MCF 10A (cell line): ENCODE data around the gene PXYLP1. TPM values are rescaled to one million over a fixed set of nuclear protein-coding genes. Genes with fewer than 3 reads are reported as not detected.

Experiments used
- Bru-seq: library from RNA; stranded (reverse); fragments of 400-500 nt; gene quantifications from one replicate; lab custom pipeline; 2021; lab: Mats Ljungman, UMichigan
- BruChase-seq, 2 experiments: library from RNA; stranded (reverse); fragments of 400-500 nt; gene quantifications; one replicate each; lab custom pipeline; 2021; lab: Mats Ljungman, UMichigan
- BruUV-seq: library from RNA; stranded (reverse); fragments of 400-500 nt; replicated peaks from 2 replicates; lab custom pipeline; 2021; lab: Mats Ljungman, UMichigan
- CTCF ChIA-PET: fragments of 300-600 bp; sonication (Branson Sonifier 250); formaldehyde crosslinking; extraction: SDS; loops from one replicate; lab custom pipeline; 2021; ENCODE audit warnings: antibody characterized with exemption, inconsistent platforms; lab: Yijun Ruan, JAX
- POLR2A ChIA-PET: fragments of 300-600, 350-650 bp; sonication (Branson Sonifier 250); formaldehyde crosslinking; extraction: SDS; loops from one replicate; lab custom pipeline; 2020; ENCODE audit warnings: antibody characterized with exemption, inconsistent platforms; lab: Yijun Ruan, JAX
- DNase-seq: peaks from one replicate; pipeline ENCODE4 v3.0.0-alpha.2; 2018; ENCODE audit not compliant: unreplicated experiment
- H3K27ac Mint-ChIP-seq: one replicate; pipeline ENCODE4 v1.8.0; 2022; ENCODE audit warnings: mild to moderate bottlenecking, low read depth, mixed read lengths; ENCODE audit not compliant: unreplicated experiment
- H3K27me3 Mint-ChIP-seq: one replicate; pipeline ENCODE4 v1.8.0; 2022; ENCODE audit warnings: mixed read lengths; ENCODE audit not compliant: insufficient read depth, unreplicated experiment
- H3K36me3 Mint-ChIP-seq: one replicate; pipeline ENCODE4 v1.8.0; 2022; ENCODE audit warnings: mild to moderate bottlenecking, moderate library complexity, mixed read lengths; ENCODE audit not compliant: insufficient read depth, unreplicated experiment
- H3K4me1 Mint-ChIP-seq: one replicate; pipeline ENCODE4 v1.8.0; 2022; ENCODE audit warnings: mixed read lengths; ENCODE audit not compliant: insufficient read depth, unreplicated experiment
- H3K4me3 Mint-ChIP-seq: one replicate; pipeline ENCODE4 v1.8.0; 2022; ENCODE audit warnings: mild to moderate bottlenecking, moderate library complexity, mixed read lengths; ENCODE audit not compliant: unreplicated experiment
- H3K9me3 Mint-ChIP-seq: one replicate; pipeline ENCODE4 v1.8.0; 2022; ENCODE audit warnings: mixed read lengths; ENCODE audit not compliant: unreplicated experiment
- CTCF ChIP-seq: fragments of 200-600 bp; IDR thresholded peaks from one replicate; pipeline ENCODE4 v1.8.0; 2022; ENCODE audit warnings: antibody characterized with exemption, mild to moderate bottlenecking; ENCODE audit not compliant: unreplicated experiment
- intact Hi-C: fragments of 100-400 bp; cut with micrococcal nuclease; formaldehyde crosslinking; loops from 2 replicates; pipeline ENCODE4 v1.14.1; 2022
- long read RNA-seq: library from polyadenylated mRNA; stranded (forward); transcript quantifications from one replicate; pipeline ENCODE4 v2.0.0, GENCODE V29; 2022
- total RNA-seq: library from RNA; stranded (reverse); gene quantifications from 2 replicates; pipeline ENCODE4 v1.2.3, GENCODE V29; 2022

Gene PXYLP1, protein sequence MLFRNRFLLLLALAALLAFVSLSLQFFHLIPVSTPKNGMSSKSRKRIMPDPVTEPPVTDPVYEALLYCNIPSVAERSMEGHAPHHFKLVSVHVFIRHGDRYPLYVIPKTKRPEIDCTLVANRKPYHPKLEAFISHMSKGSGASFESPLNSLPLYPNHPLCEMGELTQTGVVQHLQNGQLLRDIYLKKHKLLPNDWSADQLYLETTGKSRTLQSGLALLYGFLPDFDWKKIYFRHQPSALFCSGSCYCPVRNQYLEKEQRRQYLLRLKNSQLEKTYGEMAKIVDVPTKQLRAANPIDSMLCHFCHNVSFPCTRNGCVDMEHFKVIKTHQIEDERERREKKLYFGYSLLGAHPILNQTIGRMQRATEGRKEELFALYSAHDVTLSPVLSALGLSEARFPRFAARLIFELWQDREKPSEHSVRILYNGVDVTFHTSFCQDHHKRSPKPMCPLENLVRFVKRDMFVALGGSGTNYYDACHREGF
- total RNA-seq (2.1 and 5.4 TPM in 2 replicates), Bru-seq, nascent RNA (percentile 44 among the genes with signal in this experiment), BruChase-seq, experiment 1, labeled RNA remaining after a 6-hour chase (percentile 38 among the genes with signal in this experiment), BruChase-seq, experiment 2, labeled RNA remaining after a 2-hour chase (percentile 45 among the genes with signal in this experiment)
- long read RNA-seq, partial matches to known transcripts = 0 of 3 reads
- long read RNA-seq, other reads (novel, unspliced or antisense) = 3 of 3 reads

DNA sequence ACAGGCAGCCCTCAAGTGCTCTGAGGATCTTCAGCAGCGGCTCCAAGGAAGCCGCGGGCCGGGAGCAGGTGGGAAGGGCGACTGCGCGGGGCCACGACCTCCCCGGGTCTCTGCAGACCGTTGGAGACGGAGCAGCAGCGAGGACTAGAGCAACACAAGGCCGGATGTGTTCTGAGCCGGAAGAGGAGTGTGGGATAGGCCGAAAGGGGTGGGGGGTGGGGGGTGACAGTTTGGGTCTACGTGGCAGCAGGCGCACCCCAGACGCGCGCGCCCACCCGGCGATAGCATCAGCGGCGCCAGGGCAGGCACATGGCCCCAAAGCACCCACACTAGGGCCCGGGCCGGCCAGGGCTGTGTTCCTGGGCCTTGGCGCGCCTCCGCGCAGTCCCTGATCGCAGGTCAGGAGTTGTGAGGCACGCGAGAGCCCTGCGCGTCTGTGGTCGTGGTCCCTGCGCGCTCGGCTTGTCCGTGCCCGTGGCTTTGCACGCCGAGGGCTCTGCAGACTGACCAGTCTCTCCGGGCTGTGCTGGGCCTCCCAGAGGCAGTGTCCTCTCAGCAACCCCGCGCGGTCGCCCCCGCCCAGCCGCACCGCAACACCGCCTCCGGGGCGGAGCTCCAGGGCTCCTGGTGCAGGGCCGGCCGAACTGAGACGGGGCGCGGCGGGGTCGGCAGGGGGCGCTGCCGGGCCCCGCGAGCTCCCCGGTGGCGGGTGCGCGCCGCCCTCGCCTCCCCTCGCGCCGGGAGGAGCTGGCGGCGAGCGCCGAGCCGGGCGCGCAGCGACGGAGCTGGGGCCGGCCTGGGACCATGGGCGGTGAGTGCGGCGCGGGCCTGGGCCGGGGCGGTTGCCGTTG, at the start of gene PXYLP1:
PXYLP1 (plus strand) TSS at position 725 of the 851 bp plus-strand sequence. CDS start 28,351 bp downstream, outside the sequence.
- BruUV-seq = no TSS peak
- intact Hi-C loops = loop anchor here (5.0 kb wide), 1 partner anchor 71 kb away; no protein-coding TSS in a partner anchor
- peaks cover 4% of the 10 kb centered on the region for H3K4me1 Mint-ChIP-seq
- no peaks in the 10 kb centered on the region for H3K9me3 Mint-ChIP-seq
- peak; percentile 81 for DNase-seq
- peak within 1 kb of the TSS; percentile 72 for H3K4me3 Mint-ChIP-seq
- H3K27me3 Mint-ChIP-seq = no peaks in the 10 kb centered on the region
- peak within 1 kb of the TSS; percentile 31 for H3K27ac Mint-ChIP-seq
- ChIA-PET POLR2A (interaction anchor here (0.6 to 1.7 kb wide), 14 partner anchors 11 to 289 kb away, joined by 3 to 10 read pairs (median 4); partner anchors contain the start of gene SLC25A36), CTCF (interaction anchor here (0.7 to 4.2 kb wide), 32 partner anchors 9 to 797 kb away, joined by 3 to 44 read pairs (median 5); no protein-coding TSS in a partner anchor)
- peaks cover 14% of the 10 kb centered on the region for H3K36me3 Mint-ChIP-seq
- TF ChIP-seq CTCF = peak; percentile 67

GRCh38 chr3:141183606-141184005, 48.0 kb upstream of the PXYLP1 start:
- no peaks in the 10 kb centered on the region for H3K9me3 Mint-ChIP-seq
- intact Hi-C loops = no loop called here
- DNase-seq = no peak
- H3K27me3 Mint-ChIP-seq = no peaks in the 10 kb centered on the region
- BruUV-seq = no TSS peak
- CTCF ChIA-PET = interaction anchor here (0.6 to 3.1 kb wide), 7 partner anchors 8 to 1845 kb away, joined by 3 to 24 read pairs (median 3); no protein-coding TSS in a partner anchor
- H3K36me3 Mint-ChIP-seq = no peaks in the 10 kb centered on the region
- TF ChIP-seq CTCF = no peak
- H3K27ac Mint-ChIP-seq = no peak overlapping the region
- no peaks in the 10 kb centered on the region for H3K4me1 Mint-ChIP-seq
- no peak overlapping the region for H3K4me3 Mint-ChIP-seq
- POLR2A ChIA-PET = no interaction called here

DNA sequence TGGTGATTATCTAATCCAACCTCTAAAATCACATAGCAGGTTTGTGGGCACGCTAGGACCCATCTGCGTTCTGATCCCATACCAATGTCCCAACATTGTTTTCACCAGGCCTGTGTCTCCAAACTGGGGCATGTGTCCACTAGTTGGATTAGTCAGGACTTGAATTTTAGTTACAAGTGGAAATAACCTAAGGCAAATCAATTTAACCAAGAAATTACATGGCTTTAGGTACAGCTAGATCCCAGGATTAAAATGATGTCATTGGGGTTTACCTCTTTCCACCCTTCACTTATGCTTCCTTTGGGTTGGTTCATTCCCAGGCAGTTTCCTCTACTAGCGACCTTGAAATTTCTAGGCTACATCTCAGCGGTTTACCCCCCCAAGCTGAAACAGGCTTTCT, 47.2 kb upstream of the PXYLP1 start:
- Mint-ChIP-seq H3K9me3 (no peaks in the 10 kb centered on the region), H3K27ac (no peak overlapping the region), H3K36me3 (no peaks in the 10 kb centered on the region), H3K4me3 (no peak overlapping the region), H3K4me1 (no peaks in the 10 kb centered on the region), H3K27me3 (no peaks in the 10 kb centered on the region)
- ChIA-PET CTCF (interaction anchor here (0.7 to 3.1 kb wide), 6 partner anchors 8 to 1845 kb away, joined by 3 to 24 read pairs (median 8); no protein-coding TSS in a partner anchor), POLR2A (interaction anchor here (0.6 kb wide), 1 partner anchor 126 kb away, joined by 3 read pairs; no protein-coding TSS in a partner anchor)
- BruUV-seq = no TSS peak
- intact Hi-C loops = no loop called here
- no peak for TF ChIP-seq CTCF
- DNase-seq = peak; percentile 5
